ENCODE data around the gene SLC43A3. TPM values are rescaled to one million over a fixed set of nuclear protein-coding genes. Genes with fewer than 3 reads are reported as not detected.

Gene SLC43A3
- total RNA-seq, 1 experiment from 2014 or later, result 135 TPM

GRCh38 chr11:57357856-57358255 is 69.1 kb downstream of the SLC43A3 start:
- no peak for DNase-seq (ENCODE audit: low read depth)

GRCh38 chr11:57357310-57357709 is 69.6 kb downstream of the SLC43A3 start:
- DNase-seq (ENCODE audit: low read depth), result no peak

Other genes starting within 250 kb of the SLC43A3 start
- under 0.01 and 0.03 TPM in 2 replicates for gene LRRC55, start 245.2 kb downstream of the SLC43A3 start, total RNA-seq (2014; rRNA removed; shearing (Covaris generic))
- not detected in 2 replicates for gene APLNR, start 189.9 kb downstream of the SLC43A3 start, total RNA-seq (2014; rRNA removed; shearing (Covaris generic))
- 16.2 and 17.8 TPM in 2 replicates for gene TNKS1BP1, start 102.2 kb downstream of the SLC43A3 start, total RNA-seq (2014; rRNA removed; shearing (Covaris generic))
- gene SSRP1, start 91.2 kb downstream of the SLC43A3 start, total RNA-seq (2014; rRNA removed; shearing (Covaris generic)), result 202 and 241 TPM in 2 replicates
- gene P2RX3, start 88.8 kb downstream of the SLC43A3 start, total RNA-seq (2014; rRNA removed; shearing (Covaris generic)), result not detected in 2 replicates
- gene PRG3, start 46.0 kb downstream of the SLC43A3 start, total RNA-seq (2014; rRNA removed; shearing (Covaris generic)), result not detected in 2 replicates
- gene PRG2, start 36.5 kb downstream of the SLC43A3 start, total RNA-seq (2014; rRNA removed; shearing (Covaris generic)), result not detected in 2 replicates
- 0.23 TPM in 1 of 2 replicates, not detected in the other for gene RTN4RL2, start 33.4 kb upstream of the SLC43A3 start, total RNA-seq (2014; rRNA removed; shearing (Covaris generic))
- gene SLC43A1, start 88.6 kb upstream of the SLC43A3 start, total RNA-seq (2014; rRNA removed; shearing (Covaris generic)), result 5.6 and 9.0 TPM in 2 replicates
- gene TIMM10, start 103.6 kb upstream of the SLC43A3 start, total RNA-seq (2014; rRNA removed; shearing (Covaris generic)), result 164 and 188 TPM in 2 replicates
- gene SMTNL1, start 110.5 kb upstream of the SLC43A3 start, total RNA-seq (2014; rRNA removed; shearing (Covaris generic)), result not detected in 2 replicates
- 22.4 and 29.8 TPM in 2 replicates for gene UBE2L6, start 140.6 kb upstream of the SLC43A3 start, total RNA-seq (2014; rRNA removed; shearing (Covaris generic))
- 4.6 TPM in 1 of 2 replicates, not detected in the other for gene SERPING1, start 170.6 kb upstream of the SLC43A3 start, total RNA-seq (2014; rRNA removed; shearing (Covaris generic))
- not detected in 2 replicates for gene YPEL4, start 222.8 kb upstream of the SLC43A3 start, total RNA-seq (2014; rRNA removed; shearing (Covaris generic))
- gene CLP1, start 230.6 kb upstream of the SLC43A3 start, total RNA-seq (2014; rRNA removed; shearing (Covaris generic)), result 27.7 and 38.4 TPM in 2 replicates
- 27.7 and 28.0 TPM in 2 replicates for gene ZDHHC5, start 241.0 kb upstream of the SLC43A3 start, total RNA-seq (2014; rRNA removed; shearing (Covaris generic))

Measured in Daoy (cell line).